Endometrial microvascular endothelial cells (primary cell): ENCODE measurements around the gene RBMS1. TPM values are rescaled to one million over a fixed set of nuclear protein-coding genes. Genes with fewer than 3 reads are reported as not detected.
"Not testable (repeated sequence)": the region's sequence is repeated elsewhere in the genome, so short reads cannot be mapped to it uniquely, and the experiment has no call there.

ENCODE experiments used
- in situ Hi-C: cut with HindIII; loops from 2 replicates; pipeline ENCODE4 v1.10.0; 2017; ENCODE audit warnings: low sequenced_read_pairs, low pct_unique_long_range_greater_than_20kb; ENCODE audit errors: inconsistent ontology term
- total RNA-seq: library from RNA; depleted of rRNA; stranded (reverse); fragments of >200 nt; gene quantifications from one replicate; pipeline ENCODE4 v1.2.3, GENCODE V29; 2015; ENCODE audit errors: inconsistent ontology term

Gene RBMS1
- total RNA-seq, 1 donor from 2014 or later = 61.1 TPM

DNA sequence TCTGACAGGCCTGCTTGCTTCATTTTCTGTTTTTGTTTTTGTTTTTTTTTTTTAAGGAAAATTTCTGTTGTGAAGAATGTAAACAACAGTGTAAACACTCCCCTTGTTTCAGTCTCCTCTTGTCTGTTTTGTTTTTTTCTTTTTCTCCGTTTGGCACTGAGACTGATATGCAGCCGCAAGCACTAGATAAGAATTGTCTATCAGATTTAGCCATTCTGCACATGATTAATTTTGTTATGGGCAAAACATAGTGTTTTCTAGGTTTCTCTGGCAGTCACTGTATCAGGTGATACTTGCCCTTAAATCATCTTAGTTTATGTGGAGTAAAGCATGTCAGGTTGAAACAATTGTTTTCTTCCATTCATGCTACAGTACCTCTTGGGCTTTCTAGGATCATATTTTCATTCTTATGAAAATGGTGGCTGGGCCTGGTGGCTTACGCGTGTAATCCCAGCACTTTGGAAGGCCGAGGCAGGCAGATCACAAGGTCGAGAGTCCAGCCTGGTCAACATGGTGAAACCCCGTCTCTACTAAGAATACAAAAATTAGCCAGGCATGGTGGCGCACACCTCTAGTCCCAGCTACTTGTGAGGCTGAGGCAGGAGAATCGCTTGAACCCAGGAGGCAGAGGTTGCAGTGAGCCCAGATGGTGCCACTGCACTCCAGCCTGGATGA is 12.9 kb upstream of the RBMS1 start:
- in situ Hi-C loops = no loop called here

DNA sequence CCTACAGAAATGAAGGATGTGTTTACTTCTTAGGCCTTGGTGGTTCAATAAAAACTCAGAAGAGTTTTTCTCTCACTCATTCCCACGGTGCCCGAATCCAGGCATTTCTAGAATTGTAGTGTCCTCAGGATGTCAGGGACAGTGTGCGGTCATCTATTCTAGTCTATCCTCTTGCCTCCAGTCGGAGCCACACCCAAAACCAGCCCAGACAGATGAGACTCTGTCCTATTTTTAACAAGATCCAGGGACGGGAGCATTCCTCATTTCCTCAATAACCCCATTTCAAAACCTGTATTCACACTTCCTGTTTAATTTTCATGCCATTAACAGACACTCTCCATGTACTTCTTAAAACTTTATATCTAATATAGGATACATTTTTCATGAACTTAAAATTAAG is 11.6 kb upstream of the RBMS1 start:
- in situ Hi-C loops = no loop called here

DNA sequence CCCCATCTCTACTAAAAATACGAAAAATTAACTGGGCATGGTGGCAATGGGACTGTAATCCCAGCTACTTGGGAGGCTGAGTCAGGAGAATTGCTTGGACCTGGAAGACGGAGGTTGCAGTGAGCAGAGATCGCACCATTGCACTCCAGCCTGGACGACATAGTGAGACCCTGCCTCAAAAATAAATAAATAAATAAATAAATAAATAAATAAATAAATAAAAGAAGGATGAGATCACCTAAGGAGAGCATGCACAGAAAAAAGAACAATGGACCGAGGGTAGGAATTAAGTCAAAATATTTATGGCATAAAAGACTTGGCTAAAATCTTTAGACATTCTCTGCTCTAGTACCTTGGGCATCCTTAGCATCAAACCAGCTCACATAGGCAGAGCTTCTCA is 8.9 kb upstream of the RBMS1 start:
- in situ Hi-C loops = no loop called here

DNA sequence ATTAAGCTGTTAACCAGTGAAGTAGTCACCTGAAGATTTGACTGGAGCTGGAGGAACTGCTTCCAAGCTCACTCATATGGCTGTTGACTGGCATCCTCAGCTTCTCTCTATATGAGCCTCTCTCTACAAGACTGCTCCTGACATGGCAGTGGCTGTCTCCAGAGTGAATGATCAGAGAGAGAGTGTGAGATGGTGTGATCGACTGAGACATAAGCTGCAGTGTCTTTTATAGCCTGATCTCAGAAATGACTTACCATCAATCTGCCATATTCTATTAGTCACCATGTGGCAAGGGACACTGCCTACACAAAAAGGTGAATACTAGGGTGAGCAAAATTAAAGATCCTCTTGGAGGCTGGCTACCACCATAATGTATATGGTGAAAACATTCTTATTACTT is 7.8 kb upstream of the RBMS1 start:
- in situ Hi-C loops = no loop called here

DNA sequence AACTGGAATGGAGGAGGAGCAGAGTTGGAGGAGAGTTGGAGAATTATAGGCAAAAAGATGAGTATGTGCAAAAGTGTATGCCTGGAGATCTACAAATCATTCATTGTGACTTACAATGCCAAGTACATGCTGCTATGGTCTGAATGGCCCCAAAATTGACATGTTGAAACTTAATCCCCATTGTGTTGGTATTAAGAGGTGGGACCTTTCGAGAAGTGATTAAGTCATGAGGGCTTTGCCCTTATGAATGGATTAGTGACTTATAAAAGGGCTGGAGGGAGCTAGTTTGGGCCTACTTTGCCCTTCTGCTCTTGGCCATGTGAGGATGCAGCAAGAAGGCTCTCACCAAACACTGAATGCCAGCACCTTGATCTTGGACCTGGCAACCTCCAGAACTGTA is 6.3 kb upstream of the RBMS1 start:
- in situ Hi-C loops = no loop called here

DNA sequence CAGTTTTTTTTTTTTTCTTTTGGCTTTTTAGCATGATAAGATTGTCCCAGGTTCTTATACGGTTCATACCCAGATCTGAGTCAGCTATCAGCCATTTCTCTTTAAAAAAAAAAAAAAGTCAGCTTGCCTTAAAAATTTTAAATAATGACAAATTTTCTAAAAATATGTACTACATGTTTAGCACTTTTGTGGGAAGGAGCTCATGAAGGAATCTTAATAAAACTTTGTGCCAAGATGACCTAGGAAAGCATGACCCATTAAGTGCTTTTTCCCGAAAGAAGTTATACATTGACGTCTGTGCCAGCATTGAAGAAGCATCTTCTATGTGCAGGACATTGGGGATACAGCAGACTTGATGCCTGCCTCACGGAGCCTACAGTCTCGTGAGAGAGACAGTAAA is 4.5 kb upstream of the RBMS1 start:
- in situ Hi-C loops = no loop called here

DNA sequence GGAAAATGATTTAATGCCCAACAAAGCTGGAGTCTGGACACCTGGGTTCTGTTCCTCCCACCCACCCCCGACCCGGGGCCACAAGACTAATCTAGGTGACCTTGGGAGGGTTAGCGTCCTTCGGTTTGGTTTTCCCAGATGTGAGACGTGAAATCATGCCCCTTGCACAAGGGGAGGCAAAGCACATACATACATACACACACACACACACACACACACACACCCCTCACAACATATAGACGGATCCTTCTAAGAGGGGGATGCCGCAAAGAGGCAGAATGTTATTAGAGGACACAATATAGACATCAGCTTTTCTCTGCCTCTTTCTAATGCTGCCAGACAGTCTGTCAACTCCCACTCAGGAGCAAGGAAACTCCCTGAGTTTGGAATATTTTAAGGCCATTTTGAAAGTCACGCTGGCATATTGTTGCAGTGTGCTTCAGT is 616 bp upstream of the RBMS1 start:
- in situ Hi-C loops = no loop called here

DNA sequence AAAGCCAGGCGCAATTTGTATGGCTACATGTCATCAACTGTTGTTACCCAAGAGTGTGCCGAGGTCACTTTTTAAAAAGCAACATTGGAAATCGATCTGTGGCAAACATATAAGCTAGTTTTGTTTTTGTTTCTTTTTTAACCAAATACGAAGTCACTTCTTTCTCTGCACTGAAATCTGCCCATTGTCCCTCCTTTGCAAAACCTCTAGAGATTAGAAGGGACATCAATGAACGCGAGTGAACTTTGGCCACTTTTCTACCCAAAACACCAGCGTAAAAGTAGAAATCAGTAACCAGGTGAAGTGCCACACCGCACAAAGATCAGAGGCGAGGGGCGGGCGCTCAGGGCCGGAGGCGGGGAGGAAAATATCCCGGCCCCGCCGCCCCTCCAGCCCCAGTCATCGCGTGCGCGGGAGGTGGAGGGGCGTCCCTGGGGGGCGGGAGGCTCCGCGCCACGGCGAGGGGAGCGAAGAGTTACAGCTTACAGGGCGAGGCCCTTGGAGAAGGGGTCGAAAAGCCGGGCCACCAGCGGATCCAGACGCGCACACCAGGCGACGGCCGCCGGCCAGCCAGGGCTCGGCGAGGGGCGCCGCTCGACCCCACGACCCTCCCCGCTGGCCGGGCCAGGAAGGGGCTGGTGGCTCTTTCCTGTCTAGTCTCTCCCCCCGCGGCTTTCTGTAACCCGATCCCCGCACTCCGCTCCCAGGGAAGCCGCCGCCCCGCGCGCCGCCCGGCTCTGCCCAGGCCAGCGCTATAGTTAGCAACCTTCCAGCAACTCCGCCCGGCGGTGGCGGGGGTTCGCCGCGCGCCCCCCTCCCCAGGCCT is 993 bp downstream of the RBMS1 start:
- in situ Hi-C loops = no loop called here

DNA sequence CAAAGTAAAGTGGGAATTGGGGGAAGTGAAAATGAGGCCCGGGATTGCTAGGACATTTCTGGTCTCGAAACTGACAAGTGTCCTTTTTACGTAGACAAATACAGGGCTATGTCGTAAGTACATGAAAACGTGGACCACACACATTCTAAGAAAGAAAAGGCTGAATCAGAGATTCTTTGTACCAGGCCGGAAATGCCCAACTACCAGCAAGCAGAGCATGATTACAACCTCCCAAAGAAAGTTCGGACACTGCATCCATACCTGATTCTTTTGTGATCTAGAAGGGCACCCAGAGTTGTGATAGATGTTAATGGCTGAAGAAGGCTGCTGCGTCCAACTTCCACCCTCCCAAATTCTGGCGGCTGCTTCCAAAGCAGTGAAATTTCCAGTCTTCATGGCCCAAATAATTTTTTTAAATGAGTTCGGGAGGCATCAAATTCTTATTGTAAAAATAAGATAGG is 1.7 kb downstream of the RBMS1 start:
- in situ Hi-C loops = no loop called here

DNA sequence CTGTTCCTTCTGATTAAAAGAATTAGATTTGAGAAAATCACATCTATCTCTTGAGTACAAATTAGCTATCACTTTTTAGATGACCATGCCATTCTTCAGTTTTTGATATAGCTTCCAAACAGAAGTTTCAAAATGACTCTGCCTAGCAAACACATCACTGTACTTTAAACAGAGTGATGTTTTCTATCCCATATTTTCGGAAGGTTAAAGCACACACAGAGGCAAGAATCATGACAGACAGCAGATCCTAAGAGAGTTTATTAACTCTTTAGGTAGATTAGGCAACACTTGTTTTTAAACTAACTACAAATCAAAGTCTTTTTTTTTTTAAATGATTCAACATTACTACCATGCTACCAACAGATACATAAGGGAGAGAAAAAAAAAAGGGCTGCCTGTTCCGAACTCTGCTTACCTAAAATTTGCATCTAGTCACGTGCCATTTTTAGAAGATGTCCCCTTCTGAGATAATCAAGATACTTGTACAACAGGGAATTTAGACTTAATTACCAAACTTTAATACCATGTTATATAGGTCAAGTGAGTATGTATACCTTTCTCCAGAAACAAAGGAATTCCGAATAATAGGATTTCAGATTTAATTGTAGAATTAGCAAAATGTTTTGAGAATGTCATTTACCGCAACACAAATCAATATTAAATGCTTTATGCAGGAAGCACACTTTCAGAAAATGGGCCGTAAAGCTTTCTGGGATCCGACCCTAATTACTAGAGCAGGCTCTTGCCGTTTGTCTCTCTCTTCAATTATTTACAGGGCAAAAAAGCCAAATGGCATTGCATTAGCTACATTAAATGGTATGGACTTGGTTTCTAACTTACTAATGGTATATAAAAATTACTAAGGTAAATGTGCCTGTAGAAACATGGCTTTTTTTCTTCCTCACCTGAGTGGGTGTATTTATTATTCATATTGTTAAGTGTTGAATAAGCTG is 2.6 kb downstream of the RBMS1 start:
- in situ Hi-C loops = no loop called here

DNA sequence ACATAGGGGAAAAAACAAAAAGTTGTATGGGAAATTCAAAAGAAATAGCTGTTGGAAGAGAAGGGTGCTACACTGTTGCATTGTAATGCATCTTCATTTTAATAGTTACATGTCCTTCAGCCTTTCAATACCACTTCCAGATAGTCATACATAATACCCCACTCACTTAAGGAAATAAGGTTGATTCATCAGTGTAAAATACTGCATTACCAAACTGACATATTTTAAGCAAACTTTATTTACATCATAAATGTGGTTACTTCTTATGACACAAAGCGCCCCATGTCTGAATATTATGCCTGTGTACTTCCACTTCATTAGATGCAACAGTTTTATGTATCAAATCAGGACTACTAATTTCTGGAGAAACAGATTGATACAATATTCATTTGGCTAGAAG is 4.5 kb downstream of the RBMS1 start:
- in situ Hi-C loops = no loop called here

DNA sequence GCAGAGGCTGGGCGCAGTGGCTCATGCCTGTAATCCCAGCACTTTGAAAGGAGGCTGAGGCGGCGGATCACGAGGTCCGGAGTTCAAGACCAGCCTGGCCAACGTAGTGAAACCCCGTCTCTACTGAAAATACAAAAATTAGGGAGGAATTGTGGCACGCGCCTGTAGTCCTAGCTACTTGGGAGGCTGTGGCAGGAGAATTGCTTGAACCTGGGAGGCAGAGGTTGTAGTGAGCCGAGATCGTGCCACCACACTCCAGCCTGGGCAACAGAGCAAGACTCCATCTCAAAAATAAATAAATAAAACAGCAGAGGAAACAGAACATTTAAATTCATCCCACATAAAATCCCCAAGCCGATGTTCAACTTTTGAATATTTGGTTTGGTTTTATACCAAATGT is 5.3 kb downstream of the RBMS1 start:
- in situ Hi-C loops = not testable (repeated sequence)

DNA sequence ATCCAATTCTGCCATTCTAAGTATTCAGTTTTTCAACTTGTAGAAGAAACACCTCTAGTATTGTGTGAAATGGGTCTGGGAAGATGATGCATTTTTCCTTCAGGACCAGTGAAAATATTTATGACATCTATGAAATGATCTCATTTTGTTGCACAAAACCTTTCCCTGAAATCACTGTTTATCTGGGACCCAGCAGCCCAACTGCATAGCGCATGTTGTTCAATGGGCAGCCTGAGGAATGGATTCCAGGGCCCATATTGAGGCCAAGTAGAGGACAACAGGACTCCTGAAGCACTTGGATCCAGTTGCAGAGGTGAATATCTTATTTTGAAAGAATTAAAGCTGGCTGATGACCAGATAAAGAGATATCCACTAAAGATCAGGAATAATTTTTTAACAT is 7.3 kb downstream of the RBMS1 start:
- in situ Hi-C loops = no loop called here

DNA sequence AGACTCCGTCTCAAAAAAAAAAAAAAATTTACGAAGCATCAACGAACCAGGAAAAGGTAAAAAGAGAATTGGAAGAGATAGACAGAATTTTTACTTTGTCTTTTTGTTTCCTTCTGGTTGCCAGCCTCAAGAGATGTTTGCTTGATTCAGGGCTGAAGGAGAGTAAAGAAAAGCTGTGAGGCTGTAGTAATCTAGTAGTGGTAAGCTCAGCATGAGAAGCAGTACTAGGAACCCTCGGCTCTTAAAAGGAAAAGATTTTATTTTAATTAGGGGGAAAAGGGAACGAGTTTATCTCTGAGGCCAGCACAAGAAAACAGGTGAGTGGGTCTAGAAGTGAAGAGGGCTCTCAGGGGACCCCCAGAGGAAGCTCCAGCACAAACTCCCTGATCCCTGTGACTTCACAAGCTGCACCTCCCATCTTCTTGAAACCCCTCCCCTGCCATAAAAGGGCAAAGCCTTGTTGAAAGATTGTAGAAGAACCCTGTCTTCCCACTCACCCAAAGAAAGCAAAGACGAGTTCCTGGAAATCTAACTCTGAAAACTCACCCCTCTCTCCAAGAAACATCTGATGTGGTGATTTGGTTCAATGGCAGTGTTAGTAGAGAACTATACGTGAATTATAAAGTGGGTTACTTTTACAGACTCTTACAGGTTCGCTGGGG is 8.6 kb downstream of the RBMS1 start:
- in situ Hi-C loops = no loop called here

DNA sequence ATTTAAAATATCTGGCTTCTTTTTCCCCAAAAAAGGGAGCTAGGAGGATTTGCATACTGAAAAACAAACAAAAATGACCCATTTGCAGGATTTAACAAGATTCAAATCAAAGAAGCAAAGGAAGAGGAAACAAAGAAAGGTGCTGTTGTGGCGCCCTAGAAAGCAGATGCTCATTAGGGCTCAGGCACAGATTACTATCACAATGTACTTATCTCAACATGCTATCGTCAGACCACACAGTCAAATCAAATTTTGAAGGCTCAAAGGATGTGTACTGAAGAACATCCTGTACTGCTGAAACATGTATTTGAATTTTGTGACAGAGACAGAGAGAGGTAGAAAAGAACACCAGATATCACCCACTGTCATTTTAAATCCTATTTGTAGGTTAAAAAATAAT is 10.9 kb downstream of the RBMS1 start:
- in situ Hi-C loops = no loop called here

DNA sequence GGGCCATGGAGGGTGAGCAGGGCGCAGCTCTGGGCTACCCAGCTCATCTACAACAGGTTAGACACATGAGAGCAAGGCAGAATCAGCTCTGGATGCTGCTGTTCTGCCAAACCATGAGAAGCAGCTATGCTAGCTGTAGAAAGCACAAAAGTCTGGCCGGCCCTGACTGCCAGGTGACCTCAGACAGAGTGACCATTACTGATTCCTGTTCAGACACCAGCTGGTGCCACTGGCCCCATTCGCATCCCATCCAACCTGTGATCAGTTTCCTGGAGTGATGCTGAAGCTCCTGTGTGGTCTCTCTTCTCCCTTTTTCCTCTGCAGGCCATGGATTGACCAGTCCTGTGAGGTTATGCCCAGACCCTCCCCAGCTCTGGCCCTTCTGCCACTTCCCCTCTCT is 14.3 kb downstream of the RBMS1 start:
- in situ Hi-C loops = no loop called here

DNA sequence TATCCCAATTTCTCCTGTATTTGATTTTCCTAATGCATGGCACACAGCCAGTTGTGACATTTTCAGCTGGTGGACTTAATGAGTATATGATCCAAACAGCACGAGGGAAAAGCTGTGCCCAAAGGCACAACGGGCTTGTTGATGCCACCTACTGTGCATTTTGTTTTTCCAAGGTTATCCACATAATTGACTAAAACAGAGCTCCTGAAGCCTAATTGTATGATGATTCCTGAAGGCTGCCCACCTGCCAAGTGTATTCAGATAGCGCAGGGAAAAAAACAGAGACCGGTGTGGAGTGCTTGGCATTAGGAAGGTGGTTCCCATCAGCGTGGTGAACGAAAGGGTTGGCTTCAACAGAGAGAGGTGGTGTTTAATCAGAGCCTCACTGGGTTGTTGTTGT is 14.9 kb downstream of the RBMS1 start:
- in situ Hi-C loops = no loop called here

DNA sequence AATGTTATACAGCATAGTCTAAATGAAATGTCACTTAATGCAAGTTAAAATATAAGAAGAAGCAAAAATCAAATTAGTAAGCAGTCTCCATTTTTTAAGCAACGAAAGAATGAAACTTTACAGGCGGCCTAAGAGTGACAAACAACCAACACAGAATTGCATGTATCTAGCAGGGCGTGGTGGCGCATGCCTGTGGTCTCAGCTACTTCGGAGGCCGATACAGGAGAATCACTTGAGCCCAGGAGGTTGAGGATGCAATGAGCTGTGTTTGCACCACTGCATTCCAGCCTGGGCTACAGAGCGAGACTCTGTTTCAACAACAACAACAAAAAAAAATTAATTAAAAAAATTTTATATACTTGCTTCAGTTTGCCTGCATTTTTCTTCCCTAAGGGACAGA is 16.6 kb downstream of the RBMS1 start:
- in situ Hi-C loops = no loop called here
